ENCODE data around the gene SPEG.

- TF ChIP-seq CTCF (IDR thresholded peaks at IDR 0.05) (no peak), POLR2A (IDR thresholded peaks at IDR 0.05) (no peak)
Observed at GRCh38 chr2:219408631-219409030, 26.0 kb upstream of the SPEG start.
